Measurements from ENCODE around the gene GATA2.

DNA sequence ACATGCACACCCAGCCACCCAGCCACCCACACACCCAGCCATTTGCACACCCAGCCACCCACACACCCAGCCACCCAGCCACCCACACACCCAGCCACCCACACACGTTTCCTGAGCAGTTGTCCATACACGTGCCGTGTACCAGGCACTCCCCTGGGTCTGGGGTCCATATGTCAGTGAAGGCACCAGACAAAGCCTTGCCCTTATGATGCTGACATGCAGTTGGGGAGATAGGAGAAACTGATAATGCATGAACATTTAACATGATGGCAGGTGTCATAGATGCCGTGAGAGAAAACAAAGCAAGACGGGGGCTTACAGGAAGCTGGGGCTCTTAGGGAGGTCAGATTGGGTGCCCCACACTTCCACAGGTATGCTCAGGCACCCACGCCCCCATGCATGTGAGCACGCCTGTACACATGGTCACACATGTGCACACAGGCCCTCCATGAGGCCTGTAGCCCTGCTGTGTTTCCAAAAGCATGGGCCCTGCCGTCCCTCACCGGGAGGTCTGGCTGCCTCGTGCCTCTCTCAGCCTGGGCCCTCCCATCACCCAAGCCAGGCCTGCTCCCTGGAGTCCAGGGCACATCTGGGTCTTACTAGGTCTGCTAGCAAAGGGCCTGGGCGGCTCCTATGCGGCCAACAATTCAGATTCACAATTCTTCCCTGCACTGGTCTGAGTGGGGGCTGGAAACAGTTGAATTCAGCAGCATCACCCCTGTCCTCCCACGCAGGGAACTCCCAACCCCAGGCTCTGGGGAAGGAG, 22.7 kb downstream of the GATA2 start:
- TF ChIP-seq, protein P1, sequence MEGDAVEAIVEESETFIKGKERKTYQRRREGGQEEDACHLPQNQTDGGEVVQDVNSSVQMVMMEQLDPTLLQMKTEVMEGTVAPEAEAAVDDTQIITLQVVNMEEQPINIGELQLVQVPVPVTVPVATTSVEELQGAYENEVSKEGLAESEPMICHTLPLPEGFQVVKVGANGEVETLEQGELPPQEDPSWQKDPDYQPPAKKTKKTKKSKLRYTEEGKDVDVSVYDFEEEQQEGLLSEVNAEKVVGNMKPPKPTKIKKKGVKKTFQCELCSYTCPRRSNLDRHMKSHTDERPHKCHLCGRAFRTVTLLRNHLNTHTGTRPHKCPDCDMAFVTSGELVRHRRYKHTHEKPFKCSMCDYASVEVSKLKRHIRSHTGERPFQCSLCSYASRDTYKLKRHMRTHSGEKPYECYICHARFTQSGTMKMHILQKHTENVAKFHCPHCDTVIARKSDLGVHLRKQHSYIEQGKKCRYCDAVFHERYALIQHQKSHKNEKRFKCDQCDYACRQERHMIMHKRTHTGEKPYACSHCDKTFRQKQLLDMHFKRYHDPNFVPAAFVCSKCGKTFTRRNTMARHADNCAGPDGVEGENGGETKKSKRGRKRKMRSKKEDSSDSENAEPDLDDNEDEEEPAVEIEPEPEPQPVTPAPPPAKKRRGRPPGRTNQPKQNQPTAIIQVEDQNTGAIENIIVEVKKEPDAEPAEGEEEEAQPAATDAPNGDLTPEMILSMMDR (IDR thresholded peaks at IDR 0.05) = no peak
- no peak for TF ChIP-seq POLR2A (IDR thresholded peaks at IDR 0.05)

Data from prostate gland (tissue), 2 donors.